Measurements from ENCODE around the gene NUBPL. TPM values are rescaled to one million over a fixed set of nuclear protein-coding genes. Genes with fewer than 3 reads are reported as not detected.
"Not testable (repeated sequence)": the region's sequence is repeated elsewhere in the genome, so short reads cannot be mapped to it uniquely, and the experiment has no call there.

Gene NUBPL
- total RNA-seq, 4 donors from 2014 or later = 5.7 to 9.2 (median 7.2) TPM

DNA sequence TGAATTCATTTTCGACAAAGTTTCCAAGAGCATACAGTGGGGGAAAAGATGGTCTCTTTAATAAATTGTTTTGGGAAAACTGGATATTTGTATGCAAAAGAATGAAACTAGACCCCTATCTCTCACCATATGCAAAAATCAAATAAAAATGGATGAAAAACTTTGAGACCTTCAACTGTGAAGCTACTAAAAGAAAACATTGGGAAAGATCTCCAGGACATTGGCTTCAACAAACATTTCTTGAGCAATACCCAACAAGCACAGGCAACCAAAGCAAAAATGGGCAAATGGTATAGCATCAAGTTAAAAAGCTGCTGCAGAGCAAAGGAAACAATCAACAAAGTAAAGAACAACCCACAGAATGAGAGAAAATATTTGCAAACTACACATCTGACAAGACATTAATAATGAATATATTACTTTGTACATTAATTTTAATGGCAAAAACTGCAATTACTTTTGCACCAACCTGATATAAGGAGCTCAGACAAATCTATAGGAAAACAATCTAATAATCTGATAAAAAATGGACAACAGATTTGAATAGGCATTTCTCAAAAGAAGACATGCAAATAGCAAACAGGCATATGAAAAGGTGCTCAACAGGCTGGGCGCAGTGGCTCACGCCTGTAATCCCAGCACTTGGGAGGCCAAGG lies 50.7 kb downstream of the NUBPL start:
- no peak for DNase-seq (ENCODE audit: low spot score in 2 of 2)
- H3K4me3 ChIP-seq (ENCODE audit: low read depth, poor library complexity, severe bottlenecking) = no peak overlapping the region
- TF ChIP-seq POLR2A (IDR thresholded peaks at IDR 0.05) = no peak
- TF ChIP-seq, protein P1, sequence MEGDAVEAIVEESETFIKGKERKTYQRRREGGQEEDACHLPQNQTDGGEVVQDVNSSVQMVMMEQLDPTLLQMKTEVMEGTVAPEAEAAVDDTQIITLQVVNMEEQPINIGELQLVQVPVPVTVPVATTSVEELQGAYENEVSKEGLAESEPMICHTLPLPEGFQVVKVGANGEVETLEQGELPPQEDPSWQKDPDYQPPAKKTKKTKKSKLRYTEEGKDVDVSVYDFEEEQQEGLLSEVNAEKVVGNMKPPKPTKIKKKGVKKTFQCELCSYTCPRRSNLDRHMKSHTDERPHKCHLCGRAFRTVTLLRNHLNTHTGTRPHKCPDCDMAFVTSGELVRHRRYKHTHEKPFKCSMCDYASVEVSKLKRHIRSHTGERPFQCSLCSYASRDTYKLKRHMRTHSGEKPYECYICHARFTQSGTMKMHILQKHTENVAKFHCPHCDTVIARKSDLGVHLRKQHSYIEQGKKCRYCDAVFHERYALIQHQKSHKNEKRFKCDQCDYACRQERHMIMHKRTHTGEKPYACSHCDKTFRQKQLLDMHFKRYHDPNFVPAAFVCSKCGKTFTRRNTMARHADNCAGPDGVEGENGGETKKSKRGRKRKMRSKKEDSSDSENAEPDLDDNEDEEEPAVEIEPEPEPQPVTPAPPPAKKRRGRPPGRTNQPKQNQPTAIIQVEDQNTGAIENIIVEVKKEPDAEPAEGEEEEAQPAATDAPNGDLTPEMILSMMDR (IDR thresholded peaks at IDR 0.05) = no peak
- intact Hi-C loops (cut with DNase I; ENCODE audit: low total_unique reads) = no loop called here
- 93 to 98% methylated on average over 3 of the region's 3 CpGs for WGBS, 2 donors

DNA sequence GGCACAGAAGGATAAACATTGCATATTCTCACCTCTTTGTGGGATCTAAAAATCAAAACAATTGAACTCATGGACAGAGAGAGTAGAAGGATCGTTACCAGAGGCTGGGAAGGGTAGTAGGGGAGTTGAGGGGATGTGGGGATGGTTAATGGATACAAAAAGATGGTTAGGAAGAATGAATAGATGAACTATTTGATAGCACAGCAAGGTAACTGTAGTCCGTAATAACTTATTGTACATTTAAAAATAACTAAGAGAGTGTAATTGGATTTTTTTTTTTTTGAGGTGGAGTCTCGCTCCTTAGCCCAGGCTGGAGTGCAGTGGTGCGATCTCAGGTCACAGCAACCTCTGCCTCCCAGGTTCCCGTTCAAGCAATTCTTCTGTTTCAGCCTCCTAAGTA lies 52.0 kb downstream of the NUBPL start:
- WGBS, 2 donors = 95% methylated on average over 5 of the region's 5 CpGs

DNA sequence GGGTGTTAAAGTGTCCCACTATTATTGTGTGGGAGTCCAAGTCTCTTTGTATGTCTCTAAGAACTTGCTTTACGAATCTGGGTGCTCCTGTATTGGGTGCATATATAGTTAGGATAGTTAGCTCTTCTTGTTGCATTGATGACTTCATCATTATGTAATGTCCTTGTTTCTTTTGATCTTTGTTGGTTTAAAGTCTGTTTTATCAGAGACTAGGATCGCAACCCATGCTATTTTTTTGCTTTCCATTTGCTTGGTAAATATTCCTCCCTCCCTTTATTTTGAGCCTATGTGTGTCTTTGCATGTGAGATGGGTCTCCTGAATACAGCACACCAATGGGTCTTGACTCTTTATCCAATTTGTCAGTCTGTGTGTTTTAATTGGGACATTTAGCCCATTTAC lies 57.7 kb downstream of the NUBPL start:
- WGBS, 2 donors = 94 to 100% methylated on average over 2 of the region's 2 CpGs

More for the DNA sequence above, 52.0 kb downstream of the NUBPL start:
- intact Hi-C loops (cut with DNase I; ENCODE audit: low total_unique reads) = no loop called here
- DNase-seq (ENCODE audit: low spot score in 2 of 2) = no peak
- H3K4me3 ChIP-seq (ENCODE audit: low read depth, poor library complexity, severe bottlenecking) = no peak overlapping the region
- TF ChIP-seq POLR2A (IDR thresholded peaks at IDR 0.05) = no peak
- TF ChIP-seq, protein P1 (IDR thresholded peaks at IDR 0.05) = no peak

DNA sequence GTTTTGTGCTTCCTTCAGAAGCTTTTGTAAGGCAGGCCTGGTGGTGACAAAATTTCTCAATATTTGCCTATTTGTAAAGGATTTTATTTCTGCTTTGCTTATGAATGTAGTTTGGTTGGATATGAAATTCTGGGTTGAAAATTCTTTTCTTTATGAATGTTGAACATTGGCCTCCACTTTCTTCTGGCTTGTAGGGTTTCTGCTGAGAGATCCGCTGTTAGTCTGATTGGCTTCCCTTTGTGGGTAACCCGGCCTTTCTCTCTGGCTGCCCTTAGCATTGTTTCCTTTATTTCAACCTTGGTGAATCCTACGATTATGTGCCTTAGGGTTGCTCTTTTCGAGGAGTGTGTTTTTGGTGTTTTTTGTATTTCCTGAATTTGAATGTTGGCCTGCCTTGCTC lies 58.2 kb downstream of the NUBPL start:
- 98% methylated on average over 4 of the region's 4 CpGs for WGBS, 2 donors
- intact Hi-C loops (cut with DNase I; ENCODE audit: low total_unique reads) = no loop called here
- no peak overlapping the region for H3K4me3 ChIP-seq (ENCODE audit: low read depth, poor library complexity, severe bottlenecking)
- TF ChIP-seq POLR2A (IDR thresholded peaks at IDR 0.05) = no peak
- TF ChIP-seq, protein P1 (IDR thresholded peaks at IDR 0.05) = no peak
- DNase-seq (ENCODE audit: low spot score in 2 of 2) = no peak

More for the DNA sequence above, 57.7 kb downstream of the NUBPL start:
- DNase-seq (ENCODE audit: low spot score in 2 of 2); H3K4me3 ChIP-seq (ENCODE audit: low read depth, poor library complexity, severe bottlenecking); intact Hi-C loops (cut with DNase I; ENCODE audit: low total_unique reads): not testable (repeated sequence)

DNA sequence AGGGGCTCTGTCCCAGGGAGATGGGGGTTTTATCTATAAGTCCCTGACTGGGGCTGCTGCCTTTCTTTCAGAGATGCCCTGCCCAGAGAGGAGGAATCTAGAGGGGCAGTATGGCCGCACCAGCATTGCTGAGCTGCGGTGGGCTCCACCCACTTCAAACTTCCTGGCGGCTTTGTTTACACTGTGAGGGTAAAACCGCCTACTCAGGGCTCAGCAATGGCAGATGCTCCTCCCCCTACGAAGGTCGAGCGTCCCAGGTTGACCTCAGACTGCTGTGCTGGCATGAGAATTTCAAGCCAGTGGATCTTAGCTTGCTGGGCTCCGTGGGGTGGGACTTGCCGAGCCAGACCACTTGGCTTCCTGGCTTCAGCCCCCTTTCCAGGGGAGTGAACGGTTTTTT lies 59.7 kb downstream of the NUBPL start:
- 97% methylated on average over 10 of the region's 10 CpGs for WGBS, 2 donors
- intact Hi-C loops (cut with DNase I; ENCODE audit: low total_unique reads); H3K4me3 ChIP-seq (ENCODE audit: low read depth, poor library complexity, severe bottlenecking); DNase-seq (ENCODE audit: low spot score in 2 of 2): not testable (repeated sequence)

DNA sequence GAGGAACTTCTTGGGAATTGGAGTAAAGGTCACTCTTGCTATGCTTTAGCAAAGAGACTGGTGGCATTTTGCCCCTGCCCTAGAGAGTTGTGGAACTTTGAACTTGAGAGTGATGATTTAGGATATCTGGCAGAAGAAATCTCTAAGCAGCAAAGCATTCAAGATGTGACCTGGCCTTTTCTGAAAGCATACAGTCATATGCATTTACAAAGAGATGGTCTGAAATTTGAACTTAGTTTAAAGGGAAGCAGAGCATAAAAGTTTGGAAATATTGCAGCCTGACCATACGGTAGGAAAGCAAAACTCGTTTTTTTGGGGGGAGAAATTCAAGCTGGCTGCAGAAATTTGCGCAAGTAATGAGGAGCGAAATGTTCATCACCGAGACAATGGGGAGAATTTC lies 60.9 kb downstream of the NUBPL start:
- TF ChIP-seq, protein P1 (IDR thresholded peaks at IDR 0.05) = no peak
- TF ChIP-seq POLR2A (IDR thresholded peaks at IDR 0.05) = no peak
- no peak overlapping the region for H3K4me3 ChIP-seq (ENCODE audit: low read depth, poor library complexity, severe bottlenecking)
- intact Hi-C loops (cut with DNase I; ENCODE audit: low total_unique reads) = no loop called here
- WGBS, 2 donors = 95 to 97% methylated on average over 5 of the region's 5 CpGs
- no peak for DNase-seq (ENCODE audit: low spot score in 2 of 2)

DNA sequence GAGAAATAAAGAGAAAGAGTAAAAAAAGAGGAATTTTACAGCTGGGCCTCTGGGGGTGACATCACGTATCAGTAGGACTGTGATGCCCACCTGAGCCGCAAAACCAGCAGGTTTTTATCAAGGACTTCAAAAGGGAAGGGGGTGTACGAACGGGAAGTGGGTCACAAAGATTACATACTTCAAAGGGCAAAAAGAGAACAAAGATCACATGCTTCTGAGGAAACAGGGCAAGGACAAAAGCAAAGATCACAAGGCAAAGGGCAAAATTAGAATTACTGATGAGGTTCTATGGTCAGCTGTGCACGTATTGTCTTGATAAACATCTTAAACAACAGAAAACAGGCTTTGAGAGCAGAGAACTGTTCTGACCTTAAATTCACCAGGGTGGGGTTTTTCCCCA lies 91.7 kb downstream of the NUBPL start:
- 96 to 99% methylated on average over 5 of the region's 5 CpGs for WGBS, 2 donors
- intact Hi-C loops (cut with DNase I; ENCODE audit: low total_unique reads) = not testable (repeated sequence)

More for the DNA sequence above, 91.7 kb downstream of the NUBPL start:
- not testable (repeated sequence) for H3K4me3 ChIP-seq (ENCODE audit: low read depth, poor library complexity, severe bottlenecking); DNase-seq (ENCODE audit: low spot score in 2 of 2)

Data from lower leg skin (tissue), 4 donors.